WTC11 (cell line): ENCODE measurements around the gene MYO5C. TPM values are rescaled to one million over a fixed set of nuclear protein-coding genes. Genes with fewer than 3 reads are reported as not detected.

Experiments used
- ATAC-seq: fragments of 200-7000 bp; cut with Tn5 transposase; 2 replicates; pipeline ENCODE4 v1.10.0; 2021; ENCODE audit warnings: mild to moderate bottlenecking, moderate library complexity
- CTCF ChIA-PET: fragments of 300-600 bp; sonication (Branson Sonifier 250); formaldehyde crosslinking; loops from one replicate; lab custom pipeline; 2021; ENCODE audit warnings: antibody characterized with exemption; lab: Charles Lee
- POLR2A ChIA-PET: fragments of 350-600 bp; sonication (Branson Sonifier 250); formaldehyde crosslinking; loops from one replicate; lab custom pipeline; 2021; ENCODE audit warnings: antibody characterized with exemption; lab: Charles Lee
- DNase-seq: peaks from one replicate; pipeline ENCODE4 v3.0.0; 2021; ENCODE audit warnings: low spot score
- H3K27ac Mint-ChIP-seq: 2 replicates; pipeline ENCODE4 v1.8.0; 2021; ENCODE audit warnings: mixed read lengths
- H3K27me3 Mint-ChIP-seq: 2 replicates; pipeline ENCODE4 v1.8.0; 2021; ENCODE audit warnings: low read depth, mild to moderate bottlenecking, moderate library complexity, mixed read lengths
- H3K36me3 Mint-ChIP-seq: 2 replicates; pipeline ENCODE4 v1.8.0; 2021; ENCODE audit warnings: mixed read lengths
- H3K4me1 Mint-ChIP-seq: 2 replicates; pipeline ENCODE4 v1.8.0; 2022; ENCODE audit warnings: mixed read lengths
- H3K4me3 Mint-ChIP-seq: 2 replicates; pipeline ENCODE4 v1.8.0; 2021; ENCODE audit warnings: mild to moderate bottlenecking, moderate library complexity, mixed read lengths
- H3K9me3 Mint-ChIP-seq: 2 replicates; pipeline ENCODE4 v1.8.0; 2021; ENCODE audit warnings: mixed read lengths
- AFF4 ChIP-seq: sonication (generic); formaldehyde crosslinking; IDR thresholded peaks from 2 replicates; pipeline ENCODE4 v1.8.1; 2023; ENCODE audit warnings: mild to moderate bottlenecking, missing genetic modification reagents, borderline replicate concordance
- AR ChIP-seq: fragments of 250-450 bp; sonication (Bioruptor Pico); IDR thresholded peaks from 2 replicates; pipeline ENCODE4 v1.9.0; 2021; ENCODE audit warnings: mild to moderate bottlenecking
- ATF3 ChIP-seq: sonication (generic); formaldehyde crosslinking; conservative IDR thresholded peaks from 2 replicates; pipeline ENCODE4 v1.8.1; 2022; ENCODE audit warnings: mild to moderate bottlenecking, missing genetic modification reagents
- ELF4 ChIP-seq: sonication (generic); formaldehyde crosslinking; IDR thresholded peaks from 2 replicates; pipeline ENCODE4 v1.8.1; 2022; ENCODE audit warnings: low read depth, mild to moderate bottlenecking, moderate library complexity, missing genetic modification reagents
- EMX1 ChIP-seq: fragments of 250-450 bp; sonication (Bioruptor Pico); IDR thresholded peaks from 2 replicates; pipeline ENCODE4 v1.8.0; 2021; ENCODE audit warnings: mild to moderate bottlenecking
- ERG ChIP-seq: fragments of 250-450 bp; sonication (Bioruptor Pico); IDR thresholded peaks from 2 replicates; pipeline ENCODE4 v1.8.0; 2021; ENCODE audit warnings: mild to moderate bottlenecking
- FOXK1 ChIP-seq: sonication (generic); formaldehyde crosslinking; IDR thresholded peaks from 2 replicates; pipeline ENCODE4 v1.8.0; 2022; ENCODE audit warnings: mild to moderate bottlenecking, moderate library complexity, missing genetic modification reagents
- JUN ChIP-seq: sonication (generic); formaldehyde crosslinking; IDR thresholded peaks from 2 replicates; pipeline ENCODE4 v1.8.0; 2023; ENCODE audit warnings: mild to moderate bottlenecking, missing genetic modification reagents
- KAT7 ChIP-seq: sonication (generic); formaldehyde crosslinking; IDR thresholded peaks from 2 replicates; pipeline ENCODE4 v1.8.1; 2023; ENCODE audit warnings: missing genetic modification reagents, mild to moderate bottlenecking, borderline replicate concordance
- NFATC4 ChIP-seq: fragments of 250-450 bp; sonication (Bioruptor Pico); IDR thresholded peaks from 2 replicates; pipeline ENCODE4 v1.9.0; 2021; ENCODE audit warnings: mild to moderate bottlenecking
- OVOL2 ChIP-seq: fragments of 250-450 bp; sonication (Bioruptor Pico); IDR thresholded peaks from 2 replicates; pipeline ENCODE4 v1.9.0; 2021; ENCODE audit warnings: mild to moderate bottlenecking, borderline replicate concordance
- PRDM15 ChIP-seq: sonication (generic); formaldehyde crosslinking; IDR thresholded peaks from 2 replicates; pipeline ENCODE4 v1.8.0; 2022; ENCODE audit warnings: missing genetic modification reagents
- TEAD1 ChIP-seq: sonication (generic); formaldehyde crosslinking; IDR thresholded peaks from 2 replicates; pipeline ENCODE4 v1.8.0; 2022; ENCODE audit warnings: mild to moderate bottlenecking, missing genetic modification reagents
- USF1 ChIP-seq: sonication (generic); formaldehyde crosslinking; IDR thresholded peaks from 2 replicates; pipeline ENCODE4 v1.8.0; 2022; ENCODE audit warnings: mild to moderate bottlenecking, missing genetic modification reagents
- ZNF121 ChIP-seq: sonication (generic); formaldehyde crosslinking; IDR thresholded peaks from 2 replicates; pipeline ENCODE4 v1.8.0; 2023; ENCODE audit warnings: missing genetic modification reagents
- ZNF219 ChIP-seq: sonication (generic); formaldehyde crosslinking; IDR thresholded peaks from 2 replicates; pipeline ENCODE4 v1.8.0; 2023; ENCODE audit warnings: missing genetic modification reagents, mild to moderate bottlenecking, borderline replicate concordance
- ZNF263 ChIP-seq: sonication (generic); formaldehyde crosslinking; IDR thresholded peaks from 2 replicates; pipeline ENCODE4 v1.8.1; 2022; ENCODE audit warnings: low read depth, mild to moderate bottlenecking, moderate library complexity, missing genetic modification reagents
- ZNF423 ChIP-seq: fragments of 250-450 bp; sonication (Bioruptor Pico); IDR thresholded peaks from 2 replicates; pipeline ENCODE4 v2.1.2; 2022; ENCODE audit warnings: mild to moderate bottlenecking, moderate library complexity
- ZNF425 ChIP-seq: fragments of 250-450 bp; sonication (Bioruptor Pico); conservative IDR thresholded peaks from 2 replicates; pipeline ENCODE4 v1.9.0; 2021; ENCODE audit warnings: mild to moderate bottlenecking
- ZNF671 ChIP-seq: fragments of 250-450 bp; sonication (Bioruptor Pico); IDR thresholded peaks from 2 replicates; pipeline ENCODE4 v1.8.0; 2021; ENCODE audit warnings: mild to moderate bottlenecking
- total RNA-seq: library from RNA; stranded (reverse); gene quantifications from 3 replicates; pipeline ENCODE4 v1.2.3, GENCODE V29; 2021

The MYO5C gene
- total RNA-seq, 1 experiment from 2014 or later, result 25.3 TPM

- DNase-seq (no peak), ATAC-seq (no peak)
- peak overlapping the region; percentile 2; the same call in 1 of the 2 replicates for H3K4me3 Mint-ChIP-seq
- peaks cover 54% of the 10 kb centered on the region for H3K4me1 Mint-ChIP-seq
- no peaks in the 10 kb centered on the region for H3K9me3 Mint-ChIP-seq
- no peaks in the 10 kb centered on the region for H3K27me3 Mint-ChIP-seq
- ChIA-PET POLR2A (no interaction called here), CTCF (interaction anchor here (0.7 to 1.5 kb wide), 6 partner anchors 33 to 129 kb away, joined by 3 to 5 read pairs (median 4); no protein-coding TSS in a partner anchor)
- TF ChIP-seq PRDM15 (CRISPR knock-in tag) (no peak), OVOL2 (CRISPR knock-in tag) (no peak), EMX1 (CRISPR knock-in tag) (no peak), NFATC4 (CRISPR knock-in tag) (no peak), ZNF423 (CRISPR knock-in tag) (no peak)
- H3K27ac Mint-ChIP-seq, result peak overlapping the region; percentile 84
- H3K36me3 Mint-ChIP-seq, result 0 out of 2 replicates have a peak, but pooled peaks cover 6% of the 10 kb centered on the region
Observed at GRCh38 chr15:52337198-52337853, 41.7 kb upstream of the MYO5C start.

- POLR2A ChIA-PET, result no interaction called here
- DNase-seq, result no peak
- Mint-ChIP-seq H3K4me3 (no peak overlapping the region), H3K9me3 (no peaks in the 10 kb centered on the region), H3K27me3 (no peaks in the 10 kb centered on the region), H3K27ac (peak overlapping the region; percentile 84; the same call in 1 of the 2 replicates), H3K36me3 (0 out of 2 replicates have a peak, but pooled peaks cover 6% of the 10 kb centered on the region), H3K4me1 (peaks cover 53% of the 10 kb centered on the region)
- CTCF ChIA-PET, result interaction anchor here (0.5 to 1.5 kb wide), 9 partner anchors 15 to 153 kb away, joined by 3 to 6 read pairs (median 4); no protein-coding TSS in a partner anchor
- ATAC-seq, result no peak
- TF ChIP-seq FOXK1 (CRISPR knock-in tag), result no peak
- TF ChIP-seq ZNF671 (CRISPR knock-in tag), result no peak
- no peak for TF ChIP-seq AFF4
- TF ChIP-seq ZNF219 (CRISPR knock-in tag), result no peak
- TF ChIP-seq ATF3 (CRISPR knock-in tag), result no peak
- no peak for TF ChIP-seq ELF4 (CRISPR knock-in tag)
- TF ChIP-seq JUN, result no peak
- no peak for TF ChIP-seq USF1
- no peak for TF ChIP-seq ZNF121 (CRISPR knock-in tag)
- TF ChIP-seq TEAD1 (CRISPR knock-in tag), result no peak
- no peak for TF ChIP-seq ERG (CRISPR knock-in tag)
- no peak for TF ChIP-seq ZNF425 (CRISPR knock-in tag)
- TF ChIP-seq ZNF263 (CRISPR knock-in tag), result no peak
- TF ChIP-seq AR (CRISPR knock-in tag), result no peak
- TF ChIP-seq KAT7 (CRISPR knock-in tag), result no peak
Observed at GRCh38 chr15:52336529-52336928, 40.9 kb upstream of the MYO5C start.
